AG08396 (cell line): ENCODE results near the gene TMEM252.

Source experiments
- DNase-seq: peaks from one replicate; pipeline ENCODE4 v3.0.0; 2012; ENCODE audit warnings: low spot score, mixed read lengths

Gene TMEM252

GRCh38 chr9:68540712-68541535 is at the start of gene TMEM252:
TSS of gene TMEM252 (minus strand) at chr9:68540883. CDS start at chr9:68540814, 69 bp downstream.
- no peak for DNase-seq

DNA sequence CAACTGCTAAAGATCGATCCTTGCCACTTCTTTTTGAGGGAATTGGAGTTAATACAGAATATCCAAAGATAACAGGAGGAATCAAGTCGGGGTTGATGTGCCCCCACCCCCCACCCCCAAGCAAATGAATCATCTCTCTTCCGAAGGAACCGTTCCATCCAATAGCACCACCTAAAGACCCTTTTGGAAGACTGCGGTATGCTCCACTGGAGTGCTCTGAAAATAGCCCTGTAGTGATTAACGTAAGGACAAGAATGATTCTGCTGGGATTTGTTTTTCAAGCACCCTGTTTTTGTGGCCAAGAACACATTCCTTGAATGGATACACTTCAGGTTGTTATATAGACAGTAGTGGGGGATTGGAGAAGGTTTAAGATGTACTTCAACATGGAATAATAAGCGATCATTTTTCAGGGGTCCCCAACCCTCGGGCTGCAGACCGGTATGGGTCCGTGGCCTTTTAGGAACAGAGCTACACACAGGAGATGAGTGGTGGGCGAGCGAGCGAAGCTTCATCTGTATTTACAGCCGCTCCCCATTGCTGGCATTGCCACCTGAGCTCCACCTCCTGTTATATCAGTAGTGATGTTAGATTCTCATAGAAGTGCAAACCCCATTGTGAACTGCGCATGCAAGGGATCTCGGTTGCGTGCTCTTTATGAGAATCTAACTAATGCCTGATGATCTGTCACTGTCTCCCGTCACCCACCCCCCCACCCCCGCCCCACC is 44.5 kb upstream of the TMEM252 start:
- DNase-seq = no peak

GRCh38 chr9:68584189-68585033 is 43.7 kb upstream of the TMEM252 start:
- DNase-seq = peak; percentile 82

DNA sequence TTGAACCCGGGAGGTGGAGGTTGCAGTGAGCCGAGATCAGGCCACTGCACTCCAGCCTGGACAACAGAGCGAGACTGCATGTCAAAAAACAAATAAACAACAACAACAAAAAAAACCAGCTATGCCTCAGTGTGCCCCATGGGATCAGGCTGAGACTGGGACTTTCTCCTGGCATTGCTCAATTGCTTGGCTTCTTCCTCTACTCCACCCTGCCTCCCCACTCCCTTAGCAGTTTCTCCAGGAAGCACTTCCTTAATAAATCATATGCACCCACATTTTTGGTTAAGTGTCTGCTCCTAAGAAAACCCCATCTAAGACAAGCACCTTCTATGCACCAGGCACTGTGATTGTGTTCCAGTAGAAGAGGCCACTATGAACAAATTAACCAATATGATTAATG is 41.0 kb upstream of the TMEM252 start:
- DNase-seq = no peak

GRCh38 chr9:68577774-68578591 is 37.3 kb upstream of the TMEM252 start:
- no peak for DNase-seq

DNA sequence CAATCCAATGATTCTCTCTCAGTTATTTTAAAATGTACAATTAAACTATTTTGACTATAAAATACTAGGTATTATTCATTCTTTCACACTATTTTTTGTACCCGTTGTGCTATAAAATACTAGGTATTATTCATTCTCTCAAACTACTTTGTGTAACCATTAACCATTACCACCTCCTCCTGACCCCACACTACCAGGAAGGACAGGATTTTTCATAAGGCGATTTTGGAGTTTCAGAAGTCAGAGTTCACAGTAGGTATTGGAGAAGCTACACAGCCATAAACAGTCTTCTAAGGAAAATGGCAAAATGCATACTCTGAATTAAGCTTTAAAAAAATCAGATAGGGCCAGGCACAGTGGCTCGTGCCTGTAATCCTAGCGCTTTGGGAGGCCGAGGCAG is 35.1 kb upstream of the TMEM252 start:
- DNase-seq = no peak

DNA sequence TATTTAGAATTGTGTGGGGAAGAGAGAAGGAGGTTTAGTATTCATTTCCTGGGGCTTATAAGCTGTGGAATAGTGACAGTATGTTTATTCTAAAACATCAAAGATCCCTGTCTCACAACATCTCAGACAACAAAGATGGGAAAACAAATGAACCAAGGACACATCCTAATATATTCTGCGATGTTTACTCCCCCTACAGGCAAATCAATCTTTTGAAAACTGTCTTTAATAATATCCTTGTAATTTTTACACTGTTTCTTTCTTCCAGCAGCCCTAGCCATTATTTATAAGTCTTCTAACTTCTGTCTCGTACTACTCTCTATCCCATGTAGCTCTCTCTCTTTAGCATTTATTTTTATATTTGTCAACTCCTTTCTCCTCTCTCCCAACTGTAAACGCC is 33.5 kb upstream of the TMEM252 start:
- DNase-seq = no peak

- DNase-seq = no peak
These were observed 26.9 kb upstream of the TMEM252 start for GRCh38 chr9:68567565-68567964.

GRCh38 chr9:68562461-68562860 is 21.8 kb upstream of the TMEM252 start:
- no peak for DNase-seq

GRCh38 chr9:68560071-68560844 is 19.6 kb upstream of the TMEM252 start:
- DNase-seq = peak; percentile 20

DNA sequence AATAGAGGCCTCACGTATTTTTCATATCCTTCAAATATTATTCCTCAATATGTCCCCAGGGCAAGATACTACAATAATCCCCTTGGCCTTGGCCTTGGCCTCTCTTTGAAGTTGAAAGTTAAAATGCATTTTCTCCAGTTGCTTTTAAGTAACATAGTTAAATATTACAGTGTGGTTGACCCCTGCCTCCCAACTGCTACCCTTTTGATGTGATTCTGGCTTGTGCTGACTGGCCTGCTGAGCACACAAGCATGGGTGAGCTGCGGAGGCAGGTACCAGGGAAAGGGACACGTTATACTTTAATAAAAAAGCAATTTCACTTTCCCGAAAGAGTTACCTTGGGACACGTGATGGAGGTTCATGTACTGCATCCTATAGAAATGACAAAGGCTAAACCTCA is 17.9 kb upstream of the TMEM252 start:
- DNase-seq = no peak

DNA sequence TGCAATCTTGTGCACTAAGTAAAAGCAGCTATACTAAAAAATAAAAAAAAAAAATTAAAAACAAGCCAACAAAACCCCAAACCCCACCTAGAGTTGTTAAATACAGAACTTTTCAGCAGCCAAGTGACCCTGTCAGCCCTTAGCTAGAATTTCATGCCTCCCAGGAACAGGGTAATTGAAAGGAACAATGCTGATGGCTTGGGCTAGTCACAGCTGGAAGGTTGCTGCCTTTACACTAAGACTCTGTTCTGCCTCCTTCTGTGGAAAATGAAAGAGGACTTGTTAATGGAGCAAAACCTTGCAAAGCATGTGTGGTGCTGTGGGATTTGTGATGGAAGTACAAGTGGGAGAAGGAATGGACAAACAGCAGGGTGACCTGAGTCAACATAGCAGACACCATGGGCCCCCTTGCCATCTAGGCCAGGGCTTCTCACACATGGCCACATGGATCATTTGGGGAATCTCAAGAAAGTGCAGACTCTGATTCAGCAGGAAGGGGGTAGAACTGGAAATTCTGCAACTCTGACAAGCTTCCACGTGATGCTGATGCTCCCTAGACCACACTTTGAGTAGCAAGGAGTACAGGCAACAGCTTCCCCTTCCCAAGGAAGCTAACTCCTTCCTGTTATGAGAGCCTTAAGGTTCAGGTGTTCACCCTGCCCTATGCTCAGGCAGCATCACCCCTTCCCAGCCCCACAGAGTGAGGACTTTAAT is 14.9 kb upstream of the TMEM252 start:
- no peak for DNase-seq

GRCh38 chr9:68552700-68553476 is 12.2 kb upstream of the TMEM252 start:
- peak; percentile 23 for DNase-seq

DNA sequence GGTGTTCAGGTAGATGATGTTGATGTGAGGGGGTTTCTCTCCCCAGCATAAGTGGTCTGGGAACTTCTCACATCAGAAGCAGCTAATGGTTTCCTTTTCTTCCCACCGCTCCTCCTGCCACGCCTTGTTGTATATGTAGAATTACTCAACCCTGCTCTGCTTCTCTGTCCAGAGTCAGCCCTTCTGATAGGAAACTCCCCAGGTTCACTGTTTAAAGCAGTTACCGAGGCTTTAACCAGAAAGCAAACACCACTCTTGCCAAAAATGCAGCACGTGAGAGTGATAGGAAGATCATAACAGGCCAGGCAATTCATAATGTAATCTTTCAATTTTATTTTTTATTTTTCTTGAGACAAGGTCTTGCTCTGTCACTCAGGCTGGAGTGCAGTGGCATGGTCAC is 10.5 kb upstream of the TMEM252 start:
- no peak for DNase-seq

DNA sequence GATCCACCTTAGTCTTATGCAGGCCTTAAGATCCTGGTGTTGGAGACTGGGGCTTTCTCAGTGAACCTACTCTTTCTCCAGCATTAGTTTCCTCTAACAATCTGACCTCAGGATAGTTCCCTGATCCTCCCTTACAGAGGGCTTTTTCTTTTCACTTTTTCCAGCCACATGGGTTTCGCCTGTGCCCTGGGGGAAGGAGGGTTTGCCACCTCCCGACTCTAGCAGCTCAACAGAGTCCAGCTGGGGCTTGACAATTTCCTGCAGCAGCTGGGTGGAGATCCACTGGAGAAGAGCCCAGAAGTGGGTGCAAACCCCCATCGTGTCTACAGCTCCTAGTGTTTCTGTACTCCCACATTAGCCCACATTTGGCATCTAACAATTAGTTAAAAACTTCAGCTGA is 7.6 kb upstream of the TMEM252 start:
- DNase-seq = no peak

GRCh38 chr9:68547417-68547816 is 6.7 kb upstream of the TMEM252 start:
- DNase-seq = no peak

DNA sequence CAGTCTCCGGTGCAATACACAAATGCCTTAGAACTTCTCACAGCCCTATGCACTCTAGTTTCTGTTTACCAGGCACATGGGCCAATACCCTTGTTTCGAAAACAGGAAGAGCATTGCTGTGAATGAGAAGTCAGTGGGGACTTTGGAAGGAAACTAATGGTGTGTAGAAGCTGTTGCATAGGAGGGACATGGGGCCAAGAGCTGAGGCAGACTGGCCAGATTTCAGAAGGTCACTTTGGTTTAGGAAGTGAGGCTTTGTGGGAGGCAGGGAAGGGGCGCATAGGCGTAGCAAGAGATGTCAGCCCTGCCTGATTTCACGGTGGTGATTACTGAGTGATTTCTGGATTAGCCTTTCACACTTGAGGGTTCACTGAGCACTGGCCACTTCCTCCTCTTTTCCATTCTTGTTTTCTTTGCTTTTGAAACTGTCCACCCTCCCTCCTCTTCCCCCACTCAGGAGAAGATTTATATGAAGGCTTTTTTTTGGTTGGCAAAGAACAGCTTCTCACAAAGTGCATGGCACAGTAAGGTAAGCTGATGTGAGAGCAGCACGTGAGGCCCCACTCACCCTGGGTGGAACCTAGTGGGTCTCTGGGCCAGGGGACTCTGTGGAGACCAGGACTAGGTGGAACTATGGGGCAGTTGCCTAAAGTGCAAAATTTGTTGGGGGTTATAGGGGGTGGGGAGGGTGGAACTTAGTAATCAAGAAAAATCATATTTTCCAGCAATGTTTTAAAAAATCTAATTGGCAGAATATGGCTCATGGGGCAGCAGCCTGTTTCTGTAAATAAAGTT is 6.1 kb upstream of the TMEM252 start:
- DNase-seq = no peak

DNA sequence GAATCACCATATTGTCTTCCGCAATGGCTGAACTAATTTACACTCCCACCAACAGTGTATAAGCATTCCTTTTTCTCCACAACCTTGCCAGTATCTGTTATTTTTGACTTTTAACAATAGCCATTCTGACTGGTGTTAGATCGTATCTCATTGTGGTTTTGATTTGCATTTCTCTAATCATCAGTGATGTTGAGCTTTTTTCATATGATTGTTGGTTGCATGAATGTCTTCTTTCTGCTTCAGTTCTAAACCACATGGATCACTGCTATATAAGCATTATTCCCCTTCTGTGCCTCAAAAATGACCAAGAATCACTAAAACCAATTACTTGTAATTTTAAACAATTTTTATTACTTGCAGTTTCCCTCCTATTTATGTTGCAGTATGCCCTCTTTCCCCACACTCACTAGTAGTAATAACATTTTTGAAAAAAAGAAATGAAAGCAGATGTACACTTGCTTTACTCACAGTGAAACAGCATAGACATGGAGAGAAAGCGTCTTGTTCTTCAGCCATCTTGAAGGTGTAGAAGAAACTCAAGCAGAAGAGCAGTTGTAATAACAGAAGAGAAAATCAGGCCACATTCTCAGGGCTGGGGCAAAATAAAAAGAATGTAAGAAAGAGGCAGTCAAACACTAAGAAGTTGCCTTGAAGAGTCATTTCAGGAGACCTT is 4.5 kb upstream of the TMEM252 start:
- no peak for DNase-seq
